ENCODE measurements around the gene IL21R.

The IL21R gene

DNA sequence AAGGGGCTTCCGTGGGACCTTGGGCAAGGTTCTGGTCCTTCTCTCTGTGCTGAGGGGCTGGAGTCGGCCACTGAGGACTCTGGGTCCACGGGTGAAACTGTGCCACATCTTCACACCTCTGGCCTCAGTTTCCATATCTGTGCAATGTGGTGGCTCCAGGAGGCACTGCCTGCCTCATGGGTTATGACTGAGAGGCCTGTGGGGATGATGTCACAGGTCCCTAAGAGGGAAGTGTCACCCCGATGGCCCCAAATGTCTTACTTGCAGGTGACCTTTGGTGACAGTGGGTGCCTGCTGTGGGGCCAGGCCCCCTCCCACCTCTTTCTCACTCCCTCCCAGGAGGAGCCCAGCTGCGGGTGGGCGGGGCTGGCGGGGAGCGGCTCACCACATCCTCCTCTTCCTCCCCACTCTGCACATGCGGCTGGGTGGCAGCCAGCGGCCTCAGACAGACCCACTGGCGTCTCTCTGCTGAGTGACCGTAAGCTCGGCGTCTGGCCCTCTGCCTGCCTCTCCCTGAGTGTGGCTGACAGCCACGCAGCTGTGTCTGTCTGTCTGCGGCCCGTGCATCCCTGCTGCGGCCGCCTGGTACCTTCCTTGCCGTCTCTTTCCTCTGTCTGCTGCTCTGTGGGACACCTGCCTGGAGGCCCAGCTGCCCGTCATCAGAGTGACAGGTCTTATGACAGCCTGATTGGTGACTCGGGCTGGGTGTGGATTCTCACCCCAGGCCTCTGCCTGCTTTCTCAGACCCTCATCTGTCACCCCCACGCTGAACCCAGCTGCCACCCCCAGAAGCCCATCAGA, at the start of gene IL21R:
TSS of gene IL21R (plus strand) at position 407 of the 801 bp plus-strand sequence. CDS start 27,898 bp downstream, outside the sequence.
- peak; percentile 82 for DNase-seq

GRCh38 chr16:27353853-27354252, 48.1 kb upstream of the IL21R start:
- DNase-seq: no peak

GRCh38 chr16:27355610-27356009, 46.4 kb upstream of the IL21R start:
- no peak for DNase-seq

GRCh38 chr16:27356794-27357193, 45.2 kb upstream of the IL21R start:
- no peak for DNase-seq

- DNase-seq: no peak
These were observed 42.9 kb upstream of the IL21R start for GRCh38 chr16:27359051-27359450.

DNA sequence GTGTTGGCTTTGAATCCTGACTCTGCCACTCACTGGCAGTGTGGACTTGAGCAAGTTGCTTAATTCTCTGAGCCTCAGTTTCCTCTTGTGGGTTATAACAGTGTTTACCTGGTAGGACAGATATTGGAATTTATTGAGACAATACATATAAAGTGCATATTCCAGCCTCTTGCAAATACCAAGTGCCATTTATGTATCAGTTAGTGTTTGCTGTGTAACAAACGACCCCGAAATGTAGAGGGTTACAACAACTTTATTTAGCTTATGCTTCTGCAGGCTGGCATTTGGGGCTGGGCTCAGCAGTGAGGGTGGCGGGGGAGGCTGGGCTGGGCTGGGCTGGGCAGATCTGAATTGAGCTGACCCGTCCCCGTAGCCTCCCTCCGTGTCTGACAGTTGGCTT, 42.4 kb upstream of the IL21R start:
- DNase-seq: no peak

DNA sequence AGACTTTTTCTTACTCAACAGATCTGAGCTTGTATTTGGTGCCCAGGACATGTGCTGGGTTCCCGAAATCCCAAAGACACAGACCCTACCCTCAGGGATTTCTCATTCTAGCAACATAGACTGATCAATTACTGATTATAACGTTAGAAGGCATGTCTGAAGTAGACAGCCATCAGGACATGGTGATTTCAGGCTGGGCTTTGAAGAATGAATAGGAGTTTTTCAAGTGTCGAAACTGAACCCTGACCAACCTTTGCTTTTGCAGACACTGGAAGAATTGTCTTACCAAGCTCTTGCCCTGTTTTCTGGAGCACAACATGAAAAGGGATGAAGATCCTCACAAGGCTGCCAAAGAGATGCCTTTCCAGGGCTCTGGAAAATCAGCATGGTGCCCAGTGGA, 40.0 kb upstream of the IL21R start:
- DNase-seq: no peak

- DNase-seq: no peak
These were observed 39.3 kb upstream of the IL21R start for GRCh38 chr16:27362570-27363245.

GRCh38 chr16:27363246-27363632, 38.7 kb upstream of the IL21R start:
- DNase-seq: no peak

GRCh38 chr16:27363797-27364196, 38.2 kb upstream of the IL21R start:
- DNase-seq: no peak

- DNase-seq: no peak
These were observed 37.4 kb upstream of the IL21R start for GRCh38 chr16:27364493-27365141.

DNA sequence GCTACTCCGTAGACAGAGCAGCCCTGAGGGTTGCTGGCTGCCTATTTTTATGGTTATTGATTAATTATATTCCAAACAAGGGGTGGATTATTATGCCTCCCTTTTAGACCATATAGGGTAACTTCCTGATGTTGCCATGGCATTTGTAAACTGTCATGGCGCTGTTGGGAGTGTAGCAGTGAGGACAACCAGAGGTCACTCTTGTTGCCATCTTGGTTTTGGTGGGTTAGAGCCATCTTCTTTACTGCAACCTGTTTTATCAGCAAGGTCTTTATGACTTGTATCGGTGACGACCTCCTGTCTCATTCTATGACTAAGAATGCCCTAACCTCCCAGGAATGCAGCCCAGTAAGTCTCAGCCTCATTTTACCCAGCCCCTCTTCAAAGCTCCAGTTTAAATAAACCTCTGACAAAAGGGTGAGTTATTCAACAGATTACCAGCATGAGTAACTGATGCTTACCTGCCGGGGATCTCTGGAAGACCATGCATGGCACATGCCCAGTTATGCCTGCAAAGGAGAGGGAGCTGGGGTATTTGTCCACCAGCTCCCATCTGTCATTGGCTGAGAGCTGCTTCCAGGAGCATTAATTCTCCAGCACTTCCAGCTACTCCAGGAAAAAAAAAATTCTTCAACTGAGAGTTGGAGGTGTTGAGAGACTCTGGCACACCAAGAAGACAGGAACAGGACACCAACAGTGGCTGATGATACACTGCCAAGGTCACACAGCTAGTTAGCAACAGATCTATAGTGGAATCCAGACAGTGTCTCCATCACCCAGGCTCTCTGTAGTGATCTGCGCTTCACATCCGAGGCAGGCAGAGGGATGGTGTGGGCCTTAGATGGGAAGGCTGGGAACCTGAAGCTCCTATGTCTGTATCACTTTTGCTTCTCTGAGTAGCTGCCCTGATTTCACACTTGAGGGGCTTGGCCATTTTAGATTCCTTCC, 36.6 kb upstream of the IL21R start:
- DNase-seq: no peak

GRCh38 chr16:27366687-27367460, 35.1 kb upstream of the IL21R start:
- no peak for DNase-seq

DNA sequence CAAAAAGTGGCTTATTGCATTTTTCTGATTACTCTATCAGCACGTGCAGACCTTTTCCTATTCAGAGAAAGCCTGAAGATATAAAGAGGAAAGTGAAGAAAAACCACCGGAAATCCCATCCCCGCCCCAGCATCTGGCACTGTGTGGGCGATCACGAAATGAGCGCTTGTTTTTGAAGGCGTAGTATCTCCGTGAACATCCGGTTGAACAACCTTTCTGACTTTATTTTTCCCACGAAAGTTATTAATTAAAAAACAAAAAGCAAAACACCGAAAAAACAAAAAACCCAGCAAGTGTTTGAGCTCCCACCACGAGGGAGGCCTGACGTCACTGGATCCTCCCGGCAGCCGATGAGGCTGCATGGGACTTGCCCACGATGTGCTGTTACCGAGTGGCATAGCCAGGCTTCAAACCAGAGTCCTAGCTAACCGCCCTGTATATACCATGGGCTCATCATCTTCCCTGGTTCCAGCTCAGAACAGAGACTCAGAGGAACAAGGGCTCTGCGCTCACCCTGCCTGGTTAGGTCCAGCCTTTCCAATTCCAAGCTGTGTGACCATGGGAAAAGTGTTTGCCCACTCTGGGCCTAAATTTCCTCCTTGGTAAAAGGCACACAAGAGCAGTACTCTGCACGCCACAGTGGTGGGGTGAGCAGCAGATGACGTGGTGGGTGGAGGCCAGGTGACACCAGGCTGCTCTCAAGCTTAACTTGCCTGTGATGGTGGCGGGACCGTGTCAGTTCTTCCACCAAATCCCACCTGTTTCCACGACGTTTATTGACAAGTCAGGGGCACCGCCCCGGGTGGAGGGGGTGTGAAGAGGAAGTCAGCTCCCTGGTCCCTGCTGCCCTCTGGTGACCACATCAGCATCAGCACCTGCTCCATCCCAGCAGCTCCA, 34.3 kb upstream of the IL21R start:
- DNase-seq: peak; percentile 79

GRCh38 chr16:27368358-27368722, 33.6 kb upstream of the IL21R start:
- no peak for DNase-seq

- DNase-seq: no peak
These were observed 32.2 kb upstream of the IL21R start for GRCh38 chr16:27369806-27370205.

DNA sequence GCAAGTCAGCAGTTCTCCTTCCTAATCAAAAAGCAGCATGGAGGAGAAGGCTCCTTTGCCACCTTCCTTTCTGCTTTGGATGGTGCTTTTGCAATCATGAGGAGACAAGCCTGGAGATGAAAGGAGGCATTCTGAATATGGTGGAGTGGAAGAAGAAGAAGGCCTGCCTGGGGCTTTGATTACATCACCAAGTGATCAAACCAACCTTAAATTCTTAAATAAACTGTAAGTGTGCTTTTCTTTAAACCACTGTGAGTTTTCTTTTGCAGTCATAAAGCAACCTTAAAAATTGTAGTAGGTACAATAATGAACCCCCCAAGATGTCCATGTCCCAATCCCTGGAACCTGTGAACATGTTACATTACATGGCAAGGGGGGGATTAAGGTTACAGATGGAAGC, 31.7 kb upstream of the IL21R start:
- DNase-seq: no peak

DNA sequence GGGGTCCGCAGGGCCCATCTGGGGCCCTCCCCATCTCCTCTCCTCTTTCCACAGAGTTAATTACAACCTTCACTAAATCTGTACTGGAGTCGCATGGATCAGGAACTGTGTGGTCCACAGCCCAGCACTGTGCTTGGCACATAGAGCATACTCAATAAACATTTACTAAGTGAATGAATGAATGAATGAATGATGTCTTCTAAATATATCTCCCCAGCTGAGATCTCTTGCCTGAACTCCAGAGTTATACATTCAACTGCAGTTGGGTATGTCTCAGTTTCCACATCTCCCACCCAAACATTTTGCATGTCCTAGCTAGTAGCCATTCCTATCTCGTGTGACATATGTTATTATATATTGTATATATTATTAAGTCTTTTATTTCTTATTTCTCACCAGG, 28.7 kb upstream of the IL21R start:
- no peak for DNase-seq

DNA sequence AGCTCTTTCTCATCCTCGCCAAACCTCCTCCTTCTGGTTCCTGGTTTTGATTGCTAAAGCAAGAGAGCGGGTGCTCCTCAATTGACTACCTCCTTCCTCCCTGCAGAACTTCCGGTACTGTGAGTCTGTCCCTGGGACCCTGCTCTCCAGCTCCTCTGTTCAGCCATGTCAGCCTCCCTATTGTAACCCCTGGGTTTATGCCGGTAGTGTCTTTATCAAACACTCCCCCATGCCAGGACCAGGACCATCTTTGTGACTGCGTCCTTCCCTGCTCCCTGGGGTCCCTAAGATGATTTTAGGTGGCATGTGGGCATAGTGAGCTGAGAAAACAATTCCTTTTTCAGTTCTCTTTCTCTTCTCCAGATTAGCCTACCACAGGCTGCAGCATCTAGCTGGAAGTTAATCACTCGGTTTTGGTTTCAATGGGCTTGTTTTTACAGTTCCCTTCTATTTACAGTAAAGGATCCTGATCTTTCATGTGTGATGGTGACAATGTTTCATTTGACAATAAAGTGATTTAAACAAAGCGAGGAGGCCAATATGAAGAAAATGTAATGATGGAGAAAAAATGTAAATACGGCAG, 27.7 kb upstream of the IL21R start:
- no peak for DNase-seq

GRCh38 chr16:27374804-27375425, 27.1 kb upstream of the IL21R start:
- DNase-seq: peak; percentile 75

All from right forelimb (tissue), 1 donor.